MM.1S (cell line): ENCODE measurements around the gene CHRNB4.

ENCODE experiments used
- EZH2 ChIP-seq: fragments of 300-600 bp; sonication (generic); optimal IDR thresholded peaks from 2 replicates; pipeline ENCODE3; 2017; ENCODE audit warnings: low read depth, mild to moderate bottlenecking, antibody characterized with exemption, low read length, mixed read lengths
- TF ChIP-seq, protein P1 (sequence below): fragments of 300-600 bp; sonication (generic); IDR thresholded peaks from 2 replicates; pipeline ENCODE4 v1.5.1; 2016; ENCODE audit warnings: antibody characterized with exemption, low read length, mixed read lengths

DNA sequence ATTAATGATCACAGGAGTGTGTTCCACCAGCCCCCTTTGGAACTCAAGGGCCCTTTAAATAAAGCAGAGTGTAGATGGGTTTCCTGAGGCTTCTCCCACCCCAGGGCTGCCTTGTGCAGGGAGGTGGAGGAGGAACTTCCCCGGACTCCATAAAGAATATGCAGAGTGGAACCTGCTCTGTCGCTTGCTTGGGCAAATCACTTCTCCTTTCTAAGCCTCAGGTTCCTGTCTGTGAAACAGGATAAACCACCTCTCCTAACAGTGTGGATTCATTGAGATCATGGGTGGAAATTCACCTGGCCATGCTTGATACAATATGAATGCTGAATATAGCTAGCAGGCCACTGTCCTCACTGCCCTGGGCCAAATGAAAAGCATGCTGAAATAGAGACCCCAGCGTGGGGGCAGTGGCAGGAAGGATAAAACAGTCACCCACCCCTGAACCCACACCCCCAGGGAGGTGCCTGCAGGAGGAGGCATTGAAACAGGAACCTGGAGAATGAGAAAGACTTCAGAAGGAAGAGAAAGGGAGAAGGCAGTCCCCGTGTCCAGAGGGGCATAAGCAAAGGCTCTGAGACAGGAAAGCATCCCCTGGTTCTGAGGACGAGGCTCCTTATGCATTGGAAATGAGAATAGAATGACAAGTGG is 41.1 kb upstream of the CHRNB4 start:
- no peak for TF ChIP-seq EZH2
- TF ChIP-seq, protein P1, sequence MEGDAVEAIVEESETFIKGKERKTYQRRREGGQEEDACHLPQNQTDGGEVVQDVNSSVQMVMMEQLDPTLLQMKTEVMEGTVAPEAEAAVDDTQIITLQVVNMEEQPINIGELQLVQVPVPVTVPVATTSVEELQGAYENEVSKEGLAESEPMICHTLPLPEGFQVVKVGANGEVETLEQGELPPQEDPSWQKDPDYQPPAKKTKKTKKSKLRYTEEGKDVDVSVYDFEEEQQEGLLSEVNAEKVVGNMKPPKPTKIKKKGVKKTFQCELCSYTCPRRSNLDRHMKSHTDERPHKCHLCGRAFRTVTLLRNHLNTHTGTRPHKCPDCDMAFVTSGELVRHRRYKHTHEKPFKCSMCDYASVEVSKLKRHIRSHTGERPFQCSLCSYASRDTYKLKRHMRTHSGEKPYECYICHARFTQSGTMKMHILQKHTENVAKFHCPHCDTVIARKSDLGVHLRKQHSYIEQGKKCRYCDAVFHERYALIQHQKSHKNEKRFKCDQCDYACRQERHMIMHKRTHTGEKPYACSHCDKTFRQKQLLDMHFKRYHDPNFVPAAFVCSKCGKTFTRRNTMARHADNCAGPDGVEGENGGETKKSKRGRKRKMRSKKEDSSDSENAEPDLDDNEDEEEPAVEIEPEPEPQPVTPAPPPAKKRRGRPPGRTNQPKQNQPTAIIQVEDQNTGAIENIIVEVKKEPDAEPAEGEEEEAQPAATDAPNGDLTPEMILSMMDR: no peak
